ENCODE results near the gene KRT79. TPM values are rescaled to one million over a fixed set of nuclear protein-coding genes. Genes with fewer than 3 reads are reported as not detected.

The KRT79 gene
- total and polyA plus RNA-seq, 8 donors, result 0.32 to 0.58 TPM; not detected in 6

DNA sequence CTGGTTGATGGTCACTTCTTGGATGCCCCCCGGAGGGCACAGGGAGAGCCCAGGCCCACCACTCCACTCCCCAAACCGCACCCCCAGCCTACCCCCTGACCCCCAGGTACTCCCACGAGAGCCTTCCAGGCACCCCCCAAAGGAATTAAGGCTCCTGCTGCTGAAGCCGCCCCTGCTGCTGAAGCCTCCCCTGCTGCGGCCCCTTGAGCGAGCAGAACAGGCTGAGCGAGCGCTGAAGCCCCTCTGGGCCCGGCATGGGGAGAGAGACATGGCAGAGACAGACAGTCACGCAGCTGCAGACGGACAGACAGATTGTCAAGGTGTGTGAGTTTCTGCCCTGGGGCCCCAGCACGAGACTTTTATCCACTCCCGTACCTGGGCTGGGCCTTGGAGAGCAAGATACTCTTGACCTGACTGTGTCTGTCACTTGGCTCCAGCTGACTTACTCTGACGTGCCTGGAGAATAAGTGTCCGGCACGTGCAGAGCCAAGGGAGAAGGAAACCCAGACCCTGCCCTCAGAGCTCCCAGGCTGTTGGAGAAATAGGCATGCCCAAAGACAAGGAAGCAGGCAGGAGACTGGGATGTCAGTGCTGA lies 14.6 kb upstream of the KRT79 start, which contains the start of gene KRT78:
Gene KRT78 (minus strand): TSS at position 334 of the 595 bp plus-strand sequence. CDS start 64 bp downstream, at position 270.
- H3K36me3 ChIP-seq, result no peaks in the 10 kb centered on the region
- H3K9me3 ChIP-seq, result no peaks in the 10 kb centered on the region
- H3K27ac ChIP-seq, result no peak within 1 kb of the TSS
- no peaks in the 10 kb centered on the region for H3K4me1 ChIP-seq
- intact Hi-C loops (cut with DNase I), result no loop called here
- no peak within 1 kb of the TSS for H3K4me3 ChIP-seq
- ATAC-seq (peak; percentile 22), DNase-seq (peak in 1 of 4 donors; percentile 13)
- TF ChIP-seq, protein P1, sequence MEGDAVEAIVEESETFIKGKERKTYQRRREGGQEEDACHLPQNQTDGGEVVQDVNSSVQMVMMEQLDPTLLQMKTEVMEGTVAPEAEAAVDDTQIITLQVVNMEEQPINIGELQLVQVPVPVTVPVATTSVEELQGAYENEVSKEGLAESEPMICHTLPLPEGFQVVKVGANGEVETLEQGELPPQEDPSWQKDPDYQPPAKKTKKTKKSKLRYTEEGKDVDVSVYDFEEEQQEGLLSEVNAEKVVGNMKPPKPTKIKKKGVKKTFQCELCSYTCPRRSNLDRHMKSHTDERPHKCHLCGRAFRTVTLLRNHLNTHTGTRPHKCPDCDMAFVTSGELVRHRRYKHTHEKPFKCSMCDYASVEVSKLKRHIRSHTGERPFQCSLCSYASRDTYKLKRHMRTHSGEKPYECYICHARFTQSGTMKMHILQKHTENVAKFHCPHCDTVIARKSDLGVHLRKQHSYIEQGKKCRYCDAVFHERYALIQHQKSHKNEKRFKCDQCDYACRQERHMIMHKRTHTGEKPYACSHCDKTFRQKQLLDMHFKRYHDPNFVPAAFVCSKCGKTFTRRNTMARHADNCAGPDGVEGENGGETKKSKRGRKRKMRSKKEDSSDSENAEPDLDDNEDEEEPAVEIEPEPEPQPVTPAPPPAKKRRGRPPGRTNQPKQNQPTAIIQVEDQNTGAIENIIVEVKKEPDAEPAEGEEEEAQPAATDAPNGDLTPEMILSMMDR (IDR thresholded peaks at IDR 0.05), result no peak
- peaks cover 0 to 46% of the 10 kb centered on the region in 2 donors for H3K27me3 ChIP-seq

DNA sequence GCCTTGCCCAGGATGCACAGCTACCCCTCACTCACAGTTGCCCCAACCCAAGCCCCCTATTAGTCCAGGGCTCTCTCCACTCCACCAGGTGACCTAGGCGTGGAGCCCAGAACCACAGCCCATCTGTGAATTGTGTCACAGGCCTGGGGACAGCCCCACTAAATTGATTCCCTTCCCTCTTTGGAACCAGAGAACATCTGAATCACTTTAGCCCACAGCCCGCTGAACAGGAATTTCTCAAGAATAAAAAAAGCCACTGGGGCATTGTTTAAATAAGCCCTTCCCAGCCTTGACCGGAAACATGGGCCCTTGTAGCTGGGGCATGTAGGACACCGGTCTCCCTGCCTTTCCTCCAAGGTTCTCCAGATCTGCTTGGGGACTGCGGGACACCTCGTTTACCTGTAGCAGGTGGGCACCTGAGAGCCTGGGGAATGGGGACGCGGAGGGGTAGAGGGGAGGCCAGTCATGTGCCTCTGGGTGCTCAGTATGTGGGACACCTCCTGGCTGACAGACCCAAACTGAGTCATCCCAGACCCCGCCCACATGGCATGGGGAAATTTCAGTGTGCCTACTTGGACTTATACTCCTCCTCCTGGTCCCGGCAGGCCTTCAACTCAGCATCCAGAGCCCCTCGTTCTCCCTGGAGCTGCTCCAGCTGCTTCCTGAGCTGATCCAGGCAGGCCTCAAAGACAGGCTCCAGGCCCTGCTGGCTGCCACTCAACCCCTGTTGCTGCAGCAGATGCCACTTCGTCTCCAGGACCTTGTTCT lies 13.4 kb upstream of the KRT79 start:
- Histone ChIP-seq H3K36me3 (no peaks in the 10 kb centered on the region), H3K9me3 (no peaks in the 10 kb centered on the region), H3K4me1 (no peaks in the 10 kb centered on the region), H3K4me3 (no peak overlapping the region), H3K27ac (no peak overlapping the region), H3K27me3 (peaks cover 0 to 37% of the 10 kb centered on the region in 2 donors)
- no peak for DNase-seq
- TF ChIP-seq, protein P1 (IDR thresholded peaks at IDR 0.05), result no peak
- ATAC-seq, result peak; percentile 67
- intact Hi-C loops (cut with DNase I), result no loop called here

DNA sequence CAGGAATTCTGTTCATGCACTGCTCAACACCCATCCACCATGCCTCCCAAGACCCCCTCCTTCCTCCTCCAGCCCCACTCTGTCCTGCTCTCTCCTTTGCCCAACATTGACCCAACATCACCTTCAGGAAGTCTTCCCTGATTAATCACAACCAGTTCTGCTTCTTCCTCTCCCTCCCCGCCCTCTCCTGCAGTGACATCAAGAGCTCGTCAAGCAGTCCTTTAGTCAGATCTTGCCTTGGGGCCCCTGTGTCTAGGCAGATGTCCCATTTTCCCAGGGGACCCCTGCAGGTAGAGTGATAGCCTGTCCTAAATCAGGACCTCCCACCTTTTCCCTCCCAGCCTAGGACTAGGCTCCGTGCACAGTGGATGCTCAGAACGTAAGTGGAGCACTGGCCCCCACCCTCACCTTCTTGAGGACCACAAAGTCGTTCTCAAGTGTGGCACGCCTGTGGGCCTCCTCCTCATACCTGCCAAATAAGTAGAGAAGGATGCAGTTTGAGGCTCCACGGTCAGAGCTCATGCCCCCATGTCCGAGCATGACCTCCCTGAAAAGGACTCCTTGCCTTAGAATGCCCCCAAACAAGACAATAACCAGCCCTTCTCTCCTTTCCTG lies 12.4 kb upstream of the KRT79 start:
- intact Hi-C loops (cut with DNase I), result no loop called here
- H3K36me3 ChIP-seq, result no peaks in the 10 kb centered on the region
- H3K27ac ChIP-seq, result no peak overlapping the region
- H3K4me3 ChIP-seq, result no peak overlapping the region
- no peak for ATAC-seq
- no peak for DNase-seq
- TF ChIP-seq, protein P1 (IDR thresholded peaks at IDR 0.05), result no peak
- H3K9me3 ChIP-seq, result no peaks in the 10 kb centered on the region
- H3K27me3 ChIP-seq, result peaks cover 0 to 35% of the 10 kb centered on the region in 2 donors
- H3K4me1 ChIP-seq, result no peaks in the 10 kb centered on the region

GRCh38 chr12:52845946-52846345 lies 11.8 kb upstream of the KRT79 start:
- no peak overlapping the region for H3K4me3 ChIP-seq
- no peaks in the 10 kb centered on the region for H3K36me3 ChIP-seq
- TF ChIP-seq, protein P1 (IDR thresholded peaks at IDR 0.05), result no peak
- peaks cover 0 to 35% of the 10 kb centered on the region in 2 donors for H3K27me3 ChIP-seq
- no peak for ATAC-seq
- DNase-seq, result no peak
- intact Hi-C loops (cut with DNase I), result no loop called here
- no peaks in the 10 kb centered on the region for H3K9me3 ChIP-seq
- no peaks in the 10 kb centered on the region for H3K4me1 ChIP-seq
- H3K27ac ChIP-seq, result no peak overlapping the region

DNA sequence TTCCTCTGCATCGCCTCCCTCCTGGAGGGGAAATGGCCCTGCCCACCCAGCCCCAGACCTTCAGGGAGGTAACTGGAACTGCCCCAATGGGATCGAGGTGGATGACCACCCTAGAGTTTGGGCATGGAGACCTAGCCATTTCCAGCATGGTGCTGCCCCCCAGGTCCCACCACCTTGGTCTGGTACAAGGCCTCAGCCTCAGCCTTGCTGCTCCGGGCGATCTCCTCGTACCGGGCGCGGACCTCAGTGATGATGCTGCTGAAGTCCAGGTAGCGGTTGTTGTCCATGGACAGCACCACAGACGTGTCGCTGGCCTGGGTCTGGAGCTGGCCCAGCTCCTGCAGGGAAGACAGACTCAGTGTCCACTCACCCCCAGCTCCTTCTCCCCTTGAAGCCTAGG lies 10.3 kb upstream of the KRT79 start:
- Histone ChIP-seq H3K4me3 (no peak overlapping the region), H3K27ac (no peak overlapping the region), H3K36me3 (no peaks in the 10 kb centered on the region), H3K4me1 (no peaks in the 10 kb centered on the region), H3K9me3 (no peaks in the 10 kb centered on the region), H3K27me3 (peaks cover 0 to 36% of the 10 kb centered on the region in 2 donors)
- intact Hi-C loops (cut with DNase I), result no loop called here
- TF ChIP-seq, protein P1 (IDR thresholded peaks at IDR 0.05), result no peak
- ATAC-seq, result no peak
- no peak for DNase-seq
